ENCODE results near the gene TACR1.

TACR1 gene

DNA sequence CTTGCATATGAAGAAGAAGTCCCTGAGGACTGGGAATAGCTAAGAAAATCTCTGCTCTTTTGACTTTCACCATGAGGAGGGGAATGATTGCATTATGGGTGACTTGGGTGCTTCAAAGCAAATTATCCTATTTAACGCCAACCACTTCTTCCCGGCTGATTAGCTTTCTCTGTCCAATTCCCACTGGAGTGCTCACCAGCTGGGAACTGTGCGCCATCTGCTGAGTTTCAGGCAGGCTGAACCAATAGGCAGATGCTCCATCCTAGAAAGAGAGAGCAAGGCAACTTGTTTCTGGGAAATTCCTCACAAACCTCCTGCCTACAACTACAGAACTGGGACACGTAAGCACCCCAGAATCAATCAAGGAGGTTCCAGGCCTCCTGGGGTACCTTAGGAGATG lies 191.5 kb downstream of the TACR1 start:
- no peaks in the 10 kb centered on the region for H3K36me3 Mint-ChIP-seq (ENCODE audit: low read depth)
- DNase-seq, result no peak
- no peak overlapping the region for H3K4me3 Mint-ChIP-seq
- H3K4me1 Mint-ChIP-seq, result no peaks in the 10 kb centered on the region
- TF ChIP-seq, protein P1, sequence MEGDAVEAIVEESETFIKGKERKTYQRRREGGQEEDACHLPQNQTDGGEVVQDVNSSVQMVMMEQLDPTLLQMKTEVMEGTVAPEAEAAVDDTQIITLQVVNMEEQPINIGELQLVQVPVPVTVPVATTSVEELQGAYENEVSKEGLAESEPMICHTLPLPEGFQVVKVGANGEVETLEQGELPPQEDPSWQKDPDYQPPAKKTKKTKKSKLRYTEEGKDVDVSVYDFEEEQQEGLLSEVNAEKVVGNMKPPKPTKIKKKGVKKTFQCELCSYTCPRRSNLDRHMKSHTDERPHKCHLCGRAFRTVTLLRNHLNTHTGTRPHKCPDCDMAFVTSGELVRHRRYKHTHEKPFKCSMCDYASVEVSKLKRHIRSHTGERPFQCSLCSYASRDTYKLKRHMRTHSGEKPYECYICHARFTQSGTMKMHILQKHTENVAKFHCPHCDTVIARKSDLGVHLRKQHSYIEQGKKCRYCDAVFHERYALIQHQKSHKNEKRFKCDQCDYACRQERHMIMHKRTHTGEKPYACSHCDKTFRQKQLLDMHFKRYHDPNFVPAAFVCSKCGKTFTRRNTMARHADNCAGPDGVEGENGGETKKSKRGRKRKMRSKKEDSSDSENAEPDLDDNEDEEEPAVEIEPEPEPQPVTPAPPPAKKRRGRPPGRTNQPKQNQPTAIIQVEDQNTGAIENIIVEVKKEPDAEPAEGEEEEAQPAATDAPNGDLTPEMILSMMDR (IDR thresholded peaks at IDR 0.05), result no peak
- no peak overlapping the region for H3K27ac Mint-ChIP-seq
- H3K9me3 Mint-ChIP-seq, result peaks cover 3% of the 10 kb centered on the region
- no peaks in the 10 kb centered on the region for H3K27me3 Mint-ChIP-seq (ENCODE audit: low read depth, poor library complexity)

DNA sequence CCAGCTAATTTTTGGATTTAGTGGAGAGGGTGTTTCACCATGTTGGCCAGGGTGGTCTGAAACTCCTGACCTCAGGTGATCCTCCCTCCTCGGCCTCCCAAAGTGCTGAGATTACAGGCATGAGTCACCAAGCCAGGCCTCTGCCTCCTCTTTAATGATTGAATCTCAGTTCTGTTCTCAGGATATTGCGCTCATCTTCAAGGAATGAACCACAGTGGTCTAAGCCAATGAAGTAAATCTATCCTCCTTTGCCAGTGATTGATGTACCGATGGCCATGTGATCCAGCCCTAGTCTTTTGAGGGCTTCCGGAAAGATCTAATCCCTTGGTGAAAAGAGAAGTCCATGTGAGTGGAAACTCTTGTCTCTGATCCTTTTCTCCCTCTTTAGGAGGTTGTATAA lies 192.3 kb downstream of the TACR1 start:
- H3K4me1 Mint-ChIP-seq, result no peaks in the 10 kb centered on the region
- TF ChIP-seq, protein P1 (IDR thresholded peaks at IDR 0.05), result no peak
- no peaks in the 10 kb centered on the region for H3K36me3 Mint-ChIP-seq (ENCODE audit: low read depth)
- H3K27me3 Mint-ChIP-seq (ENCODE audit: low read depth, poor library complexity), result no peaks in the 10 kb centered on the region
- H3K27ac Mint-ChIP-seq, result no peak overlapping the region
- DNase-seq, result no peak
- H3K9me3 Mint-ChIP-seq, result peaks cover 3% of the 10 kb centered on the region
- no peak overlapping the region for H3K4me3 Mint-ChIP-seq

GRCh38 chr2:75006041-75006440 lies 193.3 kb downstream of the TACR1 start:
- no peak overlapping the region for H3K27ac Mint-ChIP-seq
- DNase-seq, result no peak
- no peaks in the 10 kb centered on the region for H3K27me3 Mint-ChIP-seq (ENCODE audit: low read depth, poor library complexity)
- TF ChIP-seq, protein P1 (IDR thresholded peaks at IDR 0.05), result no peak
- no peaks in the 10 kb centered on the region for H3K4me1 Mint-ChIP-seq
- H3K9me3 Mint-ChIP-seq, result peaks cover 3% of the 10 kb centered on the region
- no peaks in the 10 kb centered on the region for H3K36me3 Mint-ChIP-seq (ENCODE audit: low read depth)
- no peak overlapping the region for H3K4me3 Mint-ChIP-seq

DNA sequence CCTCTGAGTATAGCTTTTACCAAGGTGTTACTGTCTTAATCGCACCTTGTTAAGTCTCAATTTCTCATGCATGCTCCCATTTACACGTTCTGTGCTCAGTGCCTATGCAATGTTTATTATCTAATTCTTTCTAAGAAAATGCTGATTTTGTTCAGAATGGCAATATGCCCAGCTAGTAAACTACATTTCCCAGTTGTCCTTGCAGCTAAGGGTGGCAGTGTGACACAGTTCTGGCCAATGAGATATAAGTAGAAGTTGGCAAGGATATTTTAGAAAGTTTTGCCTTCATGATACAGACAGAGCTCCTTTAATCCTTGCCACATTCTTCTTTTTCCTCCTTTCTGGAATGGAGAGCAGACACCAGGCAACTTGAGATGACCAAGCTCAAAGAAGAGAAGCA lies 195.5 kb downstream of the TACR1 start:
- TF ChIP-seq, protein P1 (IDR thresholded peaks at IDR 0.05), result no peak
- DNase-seq, result no peak
- H3K36me3 Mint-ChIP-seq (ENCODE audit: low read depth), result no peaks in the 10 kb centered on the region
- H3K27me3 Mint-ChIP-seq (ENCODE audit: low read depth, poor library complexity), result no peaks in the 10 kb centered on the region
- no peaks in the 10 kb centered on the region for H3K4me1 Mint-ChIP-seq
- no peak overlapping the region for H3K27ac Mint-ChIP-seq
- no peak overlapping the region for H3K4me3 Mint-ChIP-seq
- peaks cover 3% of the 10 kb centered on the region for H3K9me3 Mint-ChIP-seq

- no peak for DNase-seq
- Mint-ChIP-seq H3K4me1 (no peaks in the 10 kb centered on the region), H3K9me3 (peaks cover 3% of the 10 kb centered on the region), H3K27ac (no peak overlapping the region), H3K36me3 (ENCODE audit: low read depth) (no peaks in the 10 kb centered on the region), H3K27me3 (ENCODE audit: low read depth, poor library complexity) (no peaks in the 10 kb centered on the region), H3K4me3 (no peak overlapping the region)
- TF ChIP-seq, protein P1 (IDR thresholded peaks at IDR 0.05), result no peak
Observed at GRCh38 chr2:75003276-75003675, 196.0 kb downstream of the TACR1 start.

- TF ChIP-seq, protein P1 (IDR thresholded peaks at IDR 0.05), result no peak
- Mint-ChIP-seq H3K9me3 (peaks cover 3% of the 10 kb centered on the region), H3K4me3 (no peak overlapping the region), H3K27me3 (ENCODE audit: low read depth, poor library complexity) (no peaks in the 10 kb centered on the region), H3K36me3 (ENCODE audit: low read depth) (peaks cover 4% of the 10 kb centered on the region), H3K27ac (no peak overlapping the region), H3K4me1 (no peaks in the 10 kb centered on the region)
- no peak for DNase-seq
Observed at GRCh38 chr2:75002007-75002406, 197.3 kb downstream of the TACR1 start.
